Subcutaneous adipose tissue (tissue), 4 donors: ENCODE data around the gene NDUFS7. TPM values are rescaled to one million over a fixed set of nuclear protein-coding genes. Genes with fewer than 3 reads are reported as not detected.

Experiments
- CTCF ChIP-seq: fragments of 450-650 bp; IDR thresholded peaks from one replicate; pipeline ENCODE4 v1.5.1; 2016; ENCODE audit warnings: low read depth, mild to moderate bottlenecking, control low read depth, antibody characterized with exemption, moderate library complexity
- total RNA-seq, 4 donors: library from RNA; depleted of rRNA; stranded (reverse); fragments of >200 nt; gene quantifications; one replicate each; pipeline ENCODE4 v1.1.0, GENCODE V29; 2016

The NDUFS7 gene
- 100 to 1,000 TPM in 2 of 4 donors, 10 to 100 TPM in 2; 38.5 to 105 (median 95.6) TPM for total RNA-seq

DNA sequence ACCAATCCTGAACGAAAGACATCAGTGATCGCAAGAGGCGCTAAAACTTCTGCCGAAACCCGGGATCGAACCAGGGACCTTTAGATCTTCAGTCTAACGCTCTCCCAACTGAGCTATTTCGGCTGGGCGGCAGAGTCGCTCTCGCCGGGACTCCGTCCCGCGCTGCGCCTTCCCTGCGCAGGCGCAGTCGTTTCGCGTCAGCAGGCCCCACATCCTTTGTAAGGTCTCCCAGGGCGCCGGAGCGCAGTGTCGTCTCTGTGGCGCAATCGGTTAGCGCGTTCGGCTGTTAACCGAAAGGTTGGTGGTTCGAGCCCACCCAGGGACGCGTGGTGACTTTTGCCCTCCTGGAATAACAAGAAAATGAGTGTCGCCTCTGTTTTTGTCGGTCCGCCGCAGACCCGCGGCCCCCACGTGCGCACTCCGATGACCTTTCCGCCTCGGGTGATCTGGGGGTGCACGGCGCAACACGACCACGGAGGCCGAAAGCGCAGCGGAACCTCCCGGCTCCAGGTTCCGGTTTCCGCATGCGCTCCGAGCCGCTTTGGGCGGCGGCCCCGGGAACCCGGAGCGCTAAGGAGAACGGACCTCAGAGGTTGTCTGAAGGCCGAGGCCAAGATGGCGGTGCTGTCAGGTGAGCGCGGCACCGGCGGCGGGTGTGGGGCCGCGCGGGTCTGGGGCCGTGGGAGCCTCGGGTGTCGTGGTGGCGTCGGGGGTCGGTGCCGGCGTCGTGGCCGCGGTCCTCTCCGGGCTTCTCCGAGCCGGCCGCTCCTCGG, at the start of gene NDUFS7:
NDUFS7 (plus strand) TSS at position 596 of the 773 bp plus-strand sequence; CDS start at position 616, 20 bp downstream.
- TF ChIP-seq CTCF: no peak

DNA sequence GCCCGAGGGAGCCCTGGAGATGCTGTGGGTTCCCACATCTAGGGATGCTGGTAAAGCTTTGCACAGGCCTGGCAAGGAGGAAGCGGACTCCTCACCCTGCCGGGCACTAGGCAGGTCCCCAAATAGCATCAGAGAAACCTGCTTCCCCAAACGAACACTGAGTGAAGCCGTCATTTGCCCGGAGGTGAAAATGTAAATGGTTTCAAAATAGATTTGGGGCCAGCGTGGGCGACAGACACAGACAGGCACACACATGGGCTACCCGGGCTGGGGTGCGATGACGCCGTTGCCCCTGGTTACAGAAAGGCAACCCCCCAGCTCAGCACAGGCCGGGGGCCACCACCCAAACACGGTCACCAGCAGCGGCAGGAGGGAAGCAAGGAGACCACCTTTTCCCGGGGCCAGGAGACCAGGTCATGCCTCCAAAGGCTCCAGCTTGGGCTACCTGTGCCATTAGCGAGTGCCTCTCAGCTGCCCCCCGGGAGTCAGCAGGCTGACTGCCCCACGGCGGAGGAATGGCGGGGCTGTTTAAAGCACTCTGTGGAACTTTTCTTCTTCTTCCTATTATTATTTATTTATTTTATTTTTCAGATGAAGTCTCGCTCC, 47.5 kb upstream of the NDUFS7 start:
- TF ChIP-seq CTCF: no peak

DNA sequence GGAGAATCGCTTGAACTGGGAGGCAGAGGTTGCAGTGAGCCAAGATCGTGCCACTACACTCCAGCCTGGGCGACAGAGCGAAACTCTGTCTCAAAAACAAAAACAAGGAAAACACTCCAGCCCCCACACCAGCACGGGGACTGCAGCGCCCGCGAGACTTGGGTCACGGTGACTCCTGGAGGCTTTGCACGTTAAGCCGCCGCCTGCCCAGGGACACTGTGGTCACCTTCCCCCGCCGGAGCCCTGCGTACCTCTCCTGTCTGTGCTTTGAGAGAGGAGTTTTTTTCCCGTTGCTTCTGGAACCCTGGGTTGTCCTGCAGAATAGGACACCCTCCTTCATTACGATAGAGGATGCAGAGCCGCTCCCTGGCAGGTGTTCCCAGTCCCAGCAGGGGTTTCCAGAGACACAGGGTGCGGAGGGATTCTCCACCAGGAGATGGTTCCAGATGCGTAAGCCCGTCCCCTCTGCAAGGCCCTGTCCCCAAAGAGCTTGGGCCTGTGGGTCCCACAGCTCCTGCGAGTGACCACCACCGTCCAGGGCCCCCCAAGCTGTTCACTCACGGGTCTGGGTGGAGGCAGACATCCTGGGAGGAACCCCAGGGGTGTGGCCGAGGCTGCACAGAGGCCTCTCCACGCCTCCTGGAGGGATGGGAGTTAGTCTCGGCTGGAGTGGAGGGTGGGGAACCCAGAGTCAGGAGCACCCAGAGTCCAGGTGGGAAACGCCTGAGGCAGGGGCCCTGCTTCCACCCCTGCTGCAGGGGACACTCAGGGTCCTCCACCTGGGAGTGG, 42.8 kb upstream of the NDUFS7 start:
- TF ChIP-seq CTCF: no peak

DNA sequence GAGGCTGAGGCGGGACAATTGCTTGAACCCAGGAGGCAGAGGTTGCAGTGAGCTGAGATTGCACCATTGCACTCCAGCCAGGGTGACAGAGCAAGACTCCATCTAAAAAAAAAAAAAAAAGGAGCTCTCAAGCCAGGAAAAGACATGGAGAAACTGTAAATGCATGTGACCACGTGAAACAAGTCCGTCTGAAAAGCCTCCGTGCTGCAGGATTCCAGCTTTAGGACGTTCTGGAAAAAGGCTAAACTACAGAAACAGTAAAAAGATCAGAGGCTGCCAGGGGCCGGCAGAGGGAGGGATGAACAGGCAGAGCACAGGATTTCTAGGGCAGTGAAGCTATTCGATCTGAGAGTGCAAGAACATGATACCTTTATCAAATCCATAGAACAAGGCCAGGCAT, 40.7 kb upstream of the NDUFS7 start:
- no peak for TF ChIP-seq CTCF

- TF ChIP-seq CTCF: no peak
These were observed 34.5 kb upstream of the NDUFS7 start for GRCh38 chr19:1349211-1349610.

- TF ChIP-seq CTCF: no peak
These were observed 32.8 kb upstream of the NDUFS7 start for GRCh38 chr19:1350867-1351266.

DNA sequence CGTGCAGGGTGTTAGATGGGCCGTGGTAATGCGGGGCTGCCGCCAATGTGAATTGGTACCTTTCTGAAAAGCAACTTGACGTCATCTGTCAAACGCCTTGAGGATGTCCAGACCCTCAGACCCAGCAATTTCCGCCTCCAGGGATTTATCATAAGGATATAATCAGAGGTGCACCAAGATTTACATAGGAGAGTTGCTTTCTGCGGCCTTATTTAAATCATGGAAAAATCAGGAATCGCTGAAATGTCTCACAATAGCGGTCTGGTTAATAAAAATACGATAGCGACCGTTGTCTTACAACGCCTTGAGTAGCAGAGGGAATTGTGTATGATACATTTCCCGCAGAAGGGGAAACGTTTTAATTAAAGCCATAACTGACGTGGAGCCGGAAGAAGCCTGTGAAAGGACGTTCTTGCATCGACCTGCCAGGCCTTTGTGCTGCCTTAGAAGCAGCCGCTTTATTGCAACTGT, 32.3 kb upstream of the NDUFS7 start:
- TF ChIP-seq CTCF: no peak
